Activated CD8-positive, alpha-beta memory T cell treated with anti-CD3 and anti-CD28 coated beads, Interleukin-2, amount 10 ng/mL, durations not matched to agents 7 days and 5 days (primary cell): Measurements from ENCODE around the gene SLC39A1. TPM values are rescaled to one million over a fixed set of nuclear protein-coding genes. Genes with fewer than 3 reads are reported as not detected.

Source experiments
- ATAC-seq: fragments of 150-1000 bp; cut with Tn5 transposase; one replicate; pipeline ENCODE4 v1.10.0; 2021; ENCODE audit warnings: moderate library complexity
- CTCF ChIA-PET: fragments of 350-600 bp; sonication (Branson Sonifier 250); formaldehyde crosslinking; loops from one replicate; lab custom pipeline; 2021; ENCODE audit warnings: antibody characterized with exemption; lab: Charles Lee
- DNase-seq: peaks from one replicate; pipeline ENCODE4 v3.0.0-alpha.2; 2020
- H3K27ac Mint-ChIP-seq: one replicate; pipeline ENCODE4 v1.8.0; 2021; ENCODE audit warnings: mild to moderate bottlenecking, mixed read lengths
- H3K27me3 Mint-ChIP-seq: one replicate; pipeline ENCODE4 v1.8.0; 2021; ENCODE audit warnings: mixed read lengths
- H3K36me3 Mint-ChIP-seq: one replicate; pipeline ENCODE4 v1.8.0; 2021; ENCODE audit warnings: mild to moderate bottlenecking, mixed read lengths
- H3K4me1 Mint-ChIP-seq: one replicate; pipeline ENCODE4 v1.8.0; 2021; ENCODE audit warnings: mixed read lengths
- H3K4me3 Mint-ChIP-seq: one replicate; pipeline ENCODE4 v1.8.0; 2021; ENCODE audit warnings: mild to moderate bottlenecking, moderate library complexity, mixed read lengths
- H3K9me3 Mint-ChIP-seq: one replicate; pipeline ENCODE4 v1.8.0; 2022; ENCODE audit warnings: low read depth, mixed read lengths
- total RNA-seq, 2 experiments: library from RNA; stranded (reverse); gene quantifications; one replicate each; pipeline ENCODE4 v1.2.3, GENCODE V29; 2021

Gene SLC39A1
- total RNA-seq, 2 experiments from 2014 or later, result 38.1 to 48.0 TPM

GRCh38 chr1:153942766-153943549 lies 20.4 kb downstream of the SLC39A1 start:
- H3K9me3 Mint-ChIP-seq, result no peaks in the 10 kb centered on the region
- H3K36me3 Mint-ChIP-seq, result peaks cover 33% of the 10 kb centered on the region
- no peaks in the 10 kb centered on the region for H3K27me3 Mint-ChIP-seq
- DNase-seq, result no peak
- H3K4me1 Mint-ChIP-seq, result peaks cover 27% of the 10 kb centered on the region
- no peak for ATAC-seq
- CTCF ChIA-PET, result interaction anchor here (4.3 to 5.1 kb wide), 2 partner anchors 21 to 145 kb away, joined by 40 to 61 read pairs; partner anchors contain the start of gene GATAD2B
- peak overlapping the region; percentile 62 for H3K27ac Mint-ChIP-seq
- H3K4me3 Mint-ChIP-seq, result no peak overlapping the region

- peaks cover 41% of the 10 kb centered on the region for H3K36me3 Mint-ChIP-seq
- H3K9me3 Mint-ChIP-seq, result no peaks in the 10 kb centered on the region
- no peak overlapping the region for H3K4me3 Mint-ChIP-seq
- H3K27ac Mint-ChIP-seq, result no peak overlapping the region
- peaks cover 25% of the 10 kb centered on the region for H3K4me1 Mint-ChIP-seq
- CTCF ChIA-PET, result no interaction called here
- ATAC-seq (no peak), DNase-seq (no peak)
- no peaks in the 10 kb centered on the region for H3K27me3 Mint-ChIP-seq
Measured at GRCh38 chr1:153941826-153942725, 21.3 kb downstream of the SLC39A1 start.

GRCh38 chr1:153940756-153941155 lies 22.6 kb downstream of the SLC39A1 start:
- H3K27me3 Mint-ChIP-seq, result no peaks in the 10 kb centered on the region
- no peak for DNase-seq
- peak overlapping the region; percentile 34 for H3K27ac Mint-ChIP-seq
- H3K4me3 Mint-ChIP-seq, result no peak overlapping the region
- peaks cover 21% of the 10 kb centered on the region for H3K4me1 Mint-ChIP-seq
- CTCF ChIA-PET, result no interaction called here
- ATAC-seq, result no peak
- H3K36me3 Mint-ChIP-seq, result peaks cover 52% of the 10 kb centered on the region
- no peaks in the 10 kb centered on the region for H3K9me3 Mint-ChIP-seq

- DNase-seq (no peak), ATAC-seq (no peak)
- Mint-ChIP-seq H3K9me3 (no peaks in the 10 kb centered on the region), H3K27me3 (no peaks in the 10 kb centered on the region), H3K27ac (no peak overlapping the region), H3K4me3 (no peak overlapping the region), H3K4me1 (peaks cover 15% of the 10 kb centered on the region), H3K36me3 (peaks cover 58% of the 10 kb centered on the region)
- CTCF ChIA-PET, result interaction anchor here (0.7 to 1.2 kb wide), 2 partner anchors 16 to 39 kb away, joined by 3 read pairs; no protein-coding TSS in a partner anchor
Measured at GRCh38 chr1:153939476-153939875, 23.9 kb downstream of the SLC39A1 start.

GRCh38 chr1:153938996-153939395 lies 24.3 kb downstream of the SLC39A1 start:
- peaks cover 60% of the 10 kb centered on the region for H3K36me3 Mint-ChIP-seq
- no peak for DNase-seq
- H3K4me1 Mint-ChIP-seq, result peaks cover 10% of the 10 kb centered on the region
- no peak for ATAC-seq
- no peaks in the 10 kb centered on the region for H3K27me3 Mint-ChIP-seq
- CTCF ChIA-PET, result interaction anchor here (1.2 kb wide), 1 partner anchor 16 kb away, joined by 3 read pairs; no protein-coding TSS in a partner anchor
- H3K27ac Mint-ChIP-seq, result no peak overlapping the region
- H3K4me3 Mint-ChIP-seq, result no peak overlapping the region
- H3K9me3 Mint-ChIP-seq, result no peaks in the 10 kb centered on the region

- Mint-ChIP-seq H3K36me3 (peaks cover 59% of the 10 kb centered on the region), H3K4me3 (no peak overlapping the region), H3K27me3 (no peaks in the 10 kb centered on the region), H3K4me1 (no peaks in the 10 kb centered on the region), H3K27ac (no peak overlapping the region), H3K9me3 (no peaks in the 10 kb centered on the region)
- ATAC-seq, result no peak
- CTCF ChIA-PET, result no interaction called here
- DNase-seq, result no peak
Measured at GRCh38 chr1:153937331-153937730, 26.0 kb downstream of the SLC39A1 start.

GRCh38 chr1:153936011-153936802 lies 27.1 kb downstream of the SLC39A1 start:
- peaks cover 60% of the 10 kb centered on the region for H3K36me3 Mint-ChIP-seq
- DNase-seq (no peak), ATAC-seq (no peak)
- H3K4me3 Mint-ChIP-seq, result no peak overlapping the region
- no peaks in the 10 kb centered on the region for H3K27me3 Mint-ChIP-seq
- no peak overlapping the region for H3K27ac Mint-ChIP-seq
- H3K4me1 Mint-ChIP-seq, result no peaks in the 10 kb centered on the region
- CTCF ChIA-PET, result no interaction called here
- H3K9me3 Mint-ChIP-seq, result no peaks in the 10 kb centered on the region

- CTCF ChIA-PET, result no interaction called here
- DNase-seq (no peak), ATAC-seq (no peak)
- Mint-ChIP-seq H3K4me1 (no peaks in the 10 kb centered on the region), H3K36me3 (peaks cover 61% of the 10 kb centered on the region), H3K27me3 (no peaks in the 10 kb centered on the region), H3K9me3 (no peaks in the 10 kb centered on the region), H3K27ac (no peak overlapping the region), H3K4me3 (no peak overlapping the region)
Measured at GRCh38 chr1:153934746-153935145, 28.6 kb downstream of the SLC39A1 start.

- H3K9me3 Mint-ChIP-seq, result no peaks in the 10 kb centered on the region
- CTCF ChIA-PET, result no interaction called here
- H3K27ac Mint-ChIP-seq, result no peak overlapping the region
- H3K27me3 Mint-ChIP-seq, result no peaks in the 10 kb centered on the region
- peaks cover 5% of the 10 kb centered on the region for H3K4me1 Mint-ChIP-seq
- peaks cover 60% of the 10 kb centered on the region for H3K36me3 Mint-ChIP-seq
- H3K4me3 Mint-ChIP-seq, result no peak overlapping the region
- ATAC-seq (no peak), DNase-seq (no peak)
Measured at GRCh38 chr1:153933955-153934354, 29.4 kb downstream of the SLC39A1 start.

GRCh38 chr1:153933430-153933829 lies 29.9 kb downstream of the SLC39A1 start:
- Mint-ChIP-seq H3K27me3 (no peaks in the 10 kb centered on the region), H3K27ac (no peak overlapping the region), H3K4me3 (no peak overlapping the region), H3K36me3 (peaks cover 57% of the 10 kb centered on the region), H3K4me1 (peaks cover 10% of the 10 kb centered on the region), H3K9me3 (no peaks in the 10 kb centered on the region)
- DNase-seq (no peak), ATAC-seq (no peak)
- CTCF ChIA-PET, result no interaction called here

GRCh38 chr1:153932156-153933131 lies 30.9 kb downstream of the SLC39A1 start:
- H3K4me3 Mint-ChIP-seq, result no peak overlapping the region
- no peaks in the 10 kb centered on the region for H3K27me3 Mint-ChIP-seq
- peaks cover 53% of the 10 kb centered on the region for H3K36me3 Mint-ChIP-seq
- DNase-seq (no peak), ATAC-seq (no peak)
- H3K9me3 Mint-ChIP-seq, result no peaks in the 10 kb centered on the region
- peaks cover 15% of the 10 kb centered on the region for H3K4me1 Mint-ChIP-seq
- H3K27ac Mint-ChIP-seq, result no peak overlapping the region
- CTCF ChIA-PET, result no interaction called here
